KMS-11 (cell line): ENCODE results near the gene ANO9.

Source experiments
- H2AFZ ChIP-seq: fragments of 200-600 bp; sonication (generic); 2 replicates; pipeline ENCODE4 v1.6.1; 2016; ENCODE audit warnings: antibody characterized with exemption, mixed run types, low read depth
- H3K27ac ChIP-seq: fragments of 200-600 bp; sonication (generic); 2 replicates; pipeline ENCODE4 v1.6.1; 2016; ENCODE audit warnings: mild to moderate bottlenecking, mixed run types
- H3K27me3 ChIP-seq: fragments of 200-600 bp; sonication (generic); 2 replicates; pipeline ENCODE4 v1.6.1; 2017; ENCODE audit warnings: mild to moderate bottlenecking, low read depth, mixed run types, moderate library complexity; ENCODE audit not compliant: insufficient read depth
- H3K36me3 ChIP-seq: fragments of 200-600 bp; sonication (generic); 2 replicates; pipeline ENCODE4 v1.6.1; 2017; ENCODE audit warnings: mild to moderate bottlenecking, mixed run types; ENCODE audit not compliant: insufficient read depth
- H3K4me1 ChIP-seq: fragments of 200-600 bp; sonication (generic); 2 replicates; pipeline ENCODE4 v1.6.1; 2016; ENCODE audit warnings: mild to moderate bottlenecking, low read depth, mixed run types; ENCODE audit not compliant: poor library complexity, severe bottlenecking
- H3K4me2 ChIP-seq: fragments of 200-600 bp; sonication (generic); 2 replicates; pipeline ENCODE4 v1.7.0; 2016; ENCODE audit warnings: mild to moderate bottlenecking, mixed run types
- H3K4me3 ChIP-seq: fragments of 200-600 bp; sonication (generic); IDR thresholded peaks from 2 replicates; pipeline ENCODE4 v1.6.1; 2017; ENCODE audit warnings: low read depth, low read length, mixed read lengths; ENCODE audit not compliant: insufficient read depth
- H3K79me2 ChIP-seq: fragments of 200-600 bp; sonication (generic); 2 replicates; pipeline ENCODE4 v1.6.1; 2016; ENCODE audit warnings: low read depth, mixed run types; ENCODE audit not compliant: insufficient read depth
- H3K9ac ChIP-seq: fragments of 200-600 bp; sonication (generic); 2 replicates; pipeline ENCODE4 v1.6.1; 2016; ENCODE audit warnings: mild to moderate bottlenecking, mixed run types
- H4K20me1 ChIP-seq: fragments of 200-600 bp; sonication (generic); 2 replicates; pipeline ENCODE4 v1.6.1; 2016; ENCODE audit warnings: mild to moderate bottlenecking, mixed run types; ENCODE audit not compliant: insufficient read depth
- TF ChIP-seq, protein P1 (sequence below): fragments of 200-600 bp; sonication (generic); conservative IDR thresholded peaks from 2 replicates; pipeline ENCODE4 v1.6.1; 2017; ENCODE audit warnings: low read depth, mild to moderate bottlenecking, antibody characterized with exemption, low read length, moderate library complexity, mixed read lengths

Gene ANO9

DNA sequence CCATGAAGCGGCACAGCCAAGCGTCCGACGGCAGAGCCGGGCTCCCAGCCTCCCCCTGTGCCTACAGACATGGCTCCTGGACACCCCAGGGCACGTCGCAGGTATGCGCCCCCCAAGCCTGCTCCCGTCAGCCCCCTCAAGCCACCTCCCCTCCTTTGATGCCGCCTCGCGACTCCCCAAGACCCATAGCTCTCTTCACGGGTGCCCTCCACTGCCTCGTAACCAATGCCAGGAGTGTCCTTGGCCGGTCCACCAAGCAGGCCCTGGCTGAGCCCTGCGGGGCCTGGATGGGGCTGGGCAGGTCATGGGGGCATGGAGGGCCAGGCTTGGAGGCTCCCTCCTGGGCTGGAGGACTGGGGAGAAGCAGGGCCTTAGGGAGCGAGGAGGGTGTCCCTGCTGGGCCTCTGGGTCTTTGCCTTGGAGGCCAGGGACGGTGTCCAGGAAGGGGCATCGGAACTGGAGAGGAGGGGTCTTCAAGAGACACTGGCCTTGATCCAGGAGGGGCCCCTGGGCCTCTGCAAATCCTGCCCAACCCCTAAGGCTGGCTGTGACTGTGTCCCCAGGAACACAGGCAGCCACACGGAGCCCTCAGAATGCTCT lies 9.2 kb downstream of the ANO9 start:
- Histone ChIP-seq H2AFZ (no peak overlapping the region), H3K4me2 (no peak overlapping the region), H3K36me3 (no peaks in the 10 kb centered on the region), H3K79me2 (no peaks in the 10 kb centered on the region), H3K9ac (no peak overlapping the region), H3K4me1 (no peaks in the 10 kb centered on the region), H3K27me3 (no peaks in the 10 kb centered on the region; the same call in 1 of the 2 replicates), H4K20me1 (no peaks in the 10 kb centered on the region), H3K4me3 (no peak overlapping the region), H3K27ac (no peak overlapping the region)
- TF ChIP-seq, protein P1, sequence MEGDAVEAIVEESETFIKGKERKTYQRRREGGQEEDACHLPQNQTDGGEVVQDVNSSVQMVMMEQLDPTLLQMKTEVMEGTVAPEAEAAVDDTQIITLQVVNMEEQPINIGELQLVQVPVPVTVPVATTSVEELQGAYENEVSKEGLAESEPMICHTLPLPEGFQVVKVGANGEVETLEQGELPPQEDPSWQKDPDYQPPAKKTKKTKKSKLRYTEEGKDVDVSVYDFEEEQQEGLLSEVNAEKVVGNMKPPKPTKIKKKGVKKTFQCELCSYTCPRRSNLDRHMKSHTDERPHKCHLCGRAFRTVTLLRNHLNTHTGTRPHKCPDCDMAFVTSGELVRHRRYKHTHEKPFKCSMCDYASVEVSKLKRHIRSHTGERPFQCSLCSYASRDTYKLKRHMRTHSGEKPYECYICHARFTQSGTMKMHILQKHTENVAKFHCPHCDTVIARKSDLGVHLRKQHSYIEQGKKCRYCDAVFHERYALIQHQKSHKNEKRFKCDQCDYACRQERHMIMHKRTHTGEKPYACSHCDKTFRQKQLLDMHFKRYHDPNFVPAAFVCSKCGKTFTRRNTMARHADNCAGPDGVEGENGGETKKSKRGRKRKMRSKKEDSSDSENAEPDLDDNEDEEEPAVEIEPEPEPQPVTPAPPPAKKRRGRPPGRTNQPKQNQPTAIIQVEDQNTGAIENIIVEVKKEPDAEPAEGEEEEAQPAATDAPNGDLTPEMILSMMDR = no peak

DNA sequence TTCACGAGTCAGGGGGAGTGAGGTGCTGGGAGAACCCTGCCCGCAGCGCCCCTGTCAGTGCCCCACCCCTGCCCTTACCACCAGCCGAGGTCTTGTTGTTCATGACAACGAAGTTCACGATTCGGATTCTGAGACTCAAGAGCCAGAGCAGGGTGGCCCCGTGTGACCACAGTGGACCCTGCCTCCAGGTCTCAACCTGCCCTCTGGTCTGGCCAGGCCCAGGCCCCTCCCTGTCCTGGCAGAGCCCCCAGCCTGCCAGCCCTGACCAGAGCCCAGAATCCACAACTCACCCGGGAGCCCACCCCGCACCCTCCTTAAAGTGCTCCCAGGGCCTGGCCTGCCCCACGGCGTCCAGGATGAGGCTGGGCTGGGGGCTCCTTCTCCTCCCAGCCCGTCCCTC lies 9.9 kb downstream of the ANO9 start:
- Histone ChIP-seq H3K4me1 (no peaks in the 10 kb centered on the region), H2AFZ (no peak overlapping the region), H4K20me1 (no peaks in the 10 kb centered on the region), H3K36me3 (no peaks in the 10 kb centered on the region), H3K79me2 (no peaks in the 10 kb centered on the region), H3K27me3 (no peaks in the 10 kb centered on the region; the same call in 1 of the 2 replicates), H3K27ac (no peak overlapping the region), H3K4me2 (no peak overlapping the region), H3K4me3 (no peak overlapping the region), H3K9ac (no peak overlapping the region)
- TF ChIP-seq, protein P1 = no peak

DNA sequence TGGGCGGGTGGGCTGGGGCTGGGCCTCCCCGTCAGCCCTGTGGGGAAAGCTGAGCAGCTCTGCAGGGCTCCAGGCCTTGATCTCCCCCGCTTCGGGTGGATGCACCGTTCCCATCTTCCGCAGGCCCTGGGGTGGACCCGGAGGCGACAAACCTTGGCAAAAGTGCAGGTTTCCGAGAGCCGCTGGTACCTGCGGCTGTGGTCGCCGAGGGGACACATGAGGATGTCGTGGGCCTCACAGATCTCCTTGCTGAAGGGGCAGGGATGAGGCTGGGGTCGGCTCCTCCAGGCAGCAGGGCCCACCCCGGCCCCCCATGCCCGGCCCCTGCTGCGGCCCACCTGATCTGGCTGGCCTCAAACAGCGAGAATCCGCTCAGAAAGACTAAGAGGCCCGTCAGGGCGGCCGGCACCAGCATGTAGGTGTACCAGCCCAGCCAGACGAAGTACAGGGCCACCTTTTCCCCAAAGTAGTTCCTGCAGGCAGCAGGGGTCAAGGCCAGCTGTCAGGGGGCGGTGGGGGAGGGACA lies 11.8 kb downstream of the ANO9 start:
- no peak overlapping the region for H3K9ac ChIP-seq
- no peaks in the 10 kb centered on the region for H3K79me2 ChIP-seq
- H3K36me3 ChIP-seq = no peaks in the 10 kb centered on the region
- H3K4me3 ChIP-seq = no peak overlapping the region
- no peak overlapping the region for H2AFZ ChIP-seq
- no peak overlapping the region for H3K4me2 ChIP-seq
- no peaks in the 10 kb centered on the region for H4K20me1 ChIP-seq
- TF ChIP-seq, protein P1 = no peak
- H3K27me3 ChIP-seq = no peaks in the 10 kb centered on the region; the same call in 1 of the 2 replicates
- H3K4me1 ChIP-seq = no peaks in the 10 kb centered on the region
- no peak overlapping the region for H3K27ac ChIP-seq

DNA sequence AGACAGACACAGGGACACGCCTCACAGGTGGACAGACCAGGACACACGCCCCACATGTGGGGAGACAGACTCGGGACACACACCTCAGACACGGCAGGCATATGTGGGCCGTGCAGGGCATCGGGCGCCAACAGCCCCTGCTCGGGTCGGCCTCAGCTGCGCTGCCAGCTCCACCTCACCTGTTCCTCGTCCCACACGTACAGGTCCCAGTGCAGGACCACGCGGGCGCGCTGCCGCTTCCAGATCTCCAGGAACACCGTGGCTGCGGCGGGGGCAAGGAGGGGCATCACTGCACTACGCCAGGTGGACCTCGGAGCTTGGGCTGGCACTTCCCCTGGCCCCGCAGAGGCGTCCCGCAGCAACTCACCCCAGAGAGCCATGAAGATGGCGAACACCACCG lies 12.4 kb downstream of the ANO9 start:
- TF ChIP-seq, protein P1 = no peak
- Histone ChIP-seq H2AFZ (no peak overlapping the region), H3K27ac (no peak overlapping the region), H3K4me3 (no peak overlapping the region), H3K27me3 (no peaks in the 10 kb centered on the region; the same call in 1 of the 2 replicates), H3K79me2 (no peaks in the 10 kb centered on the region), H3K9ac (no peak overlapping the region), H4K20me1 (no peaks in the 10 kb centered on the region), H3K4me2 (no peak overlapping the region), H3K36me3 (no peaks in the 10 kb centered on the region), H3K4me1 (no peaks in the 10 kb centered on the region)
